NCI-H146 treated with DMSO at 0.1 percent for 48 hours (cell line): ENCODE data around the gene ACAA2.
"Not testable (repeated sequence)": the region's sequence is repeated elsewhere in the genome, so short reads cannot be mapped to it uniquely, and the experiment has no call there.

Source experiments
- DNase-seq: peaks from one replicate; lab custom pipeline; 2025; ENCODE audit not compliant: unreplicated experiment; lab: John Stamatoyannopoulos, UW

The ACAA2 gene

DNA sequence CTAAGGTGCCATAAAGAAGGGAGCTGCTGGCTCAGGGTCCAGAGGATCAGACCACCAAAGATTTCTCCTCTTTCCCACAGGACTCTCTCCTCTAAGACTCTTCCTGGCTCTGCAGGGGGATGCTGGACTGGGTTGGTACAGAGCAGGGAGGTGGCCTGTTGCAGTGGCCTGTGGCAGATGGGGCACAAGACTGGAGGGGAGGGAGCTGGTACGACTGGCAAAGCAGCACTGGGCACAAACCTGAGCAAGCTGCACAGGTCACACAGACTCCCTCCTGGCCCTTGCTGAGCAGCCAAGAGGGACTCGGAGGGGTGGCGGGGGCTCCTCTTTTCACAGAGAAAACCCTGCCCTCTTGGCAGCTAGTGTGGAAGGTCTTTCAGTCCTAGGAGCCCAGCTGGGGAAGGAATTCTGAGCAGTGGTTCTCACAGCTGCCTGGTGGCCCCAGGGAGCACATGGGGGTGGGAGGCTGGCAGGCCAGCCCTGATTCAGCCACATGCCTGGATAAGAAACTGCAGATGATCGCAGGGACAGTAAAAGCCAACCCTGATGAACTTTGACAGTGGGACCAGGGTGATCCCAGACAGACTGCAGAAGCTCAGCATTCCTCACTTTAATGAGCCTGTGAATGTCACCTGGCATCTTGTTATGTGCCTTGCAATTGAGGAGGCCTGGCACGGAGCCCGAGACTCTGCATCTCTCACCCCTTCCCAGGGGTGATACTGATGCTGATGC is 32.5 kb upstream of the ACAA2 start:
- DNase-seq = no peak

DNA sequence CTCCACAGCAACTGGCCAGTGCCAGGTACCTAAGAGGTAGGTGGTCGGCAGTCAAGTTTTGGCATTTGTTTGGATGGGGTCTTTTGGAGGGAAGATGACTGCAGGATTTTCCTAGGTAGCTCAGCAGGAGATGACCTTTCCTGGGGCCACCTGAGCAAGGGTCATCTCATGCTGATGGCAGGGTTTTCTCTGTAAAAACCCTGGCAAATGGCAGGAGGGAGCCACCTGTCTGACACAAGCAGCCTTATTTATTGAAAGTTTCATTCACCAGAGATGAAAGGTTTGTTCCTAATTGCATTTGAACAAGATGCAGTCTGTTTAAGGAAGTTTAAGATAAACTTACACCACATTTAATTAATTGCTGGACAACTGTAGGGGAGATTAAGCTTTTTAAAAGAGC is 31.6 kb upstream of the ACAA2 start:
- no peak for DNase-seq

DNA sequence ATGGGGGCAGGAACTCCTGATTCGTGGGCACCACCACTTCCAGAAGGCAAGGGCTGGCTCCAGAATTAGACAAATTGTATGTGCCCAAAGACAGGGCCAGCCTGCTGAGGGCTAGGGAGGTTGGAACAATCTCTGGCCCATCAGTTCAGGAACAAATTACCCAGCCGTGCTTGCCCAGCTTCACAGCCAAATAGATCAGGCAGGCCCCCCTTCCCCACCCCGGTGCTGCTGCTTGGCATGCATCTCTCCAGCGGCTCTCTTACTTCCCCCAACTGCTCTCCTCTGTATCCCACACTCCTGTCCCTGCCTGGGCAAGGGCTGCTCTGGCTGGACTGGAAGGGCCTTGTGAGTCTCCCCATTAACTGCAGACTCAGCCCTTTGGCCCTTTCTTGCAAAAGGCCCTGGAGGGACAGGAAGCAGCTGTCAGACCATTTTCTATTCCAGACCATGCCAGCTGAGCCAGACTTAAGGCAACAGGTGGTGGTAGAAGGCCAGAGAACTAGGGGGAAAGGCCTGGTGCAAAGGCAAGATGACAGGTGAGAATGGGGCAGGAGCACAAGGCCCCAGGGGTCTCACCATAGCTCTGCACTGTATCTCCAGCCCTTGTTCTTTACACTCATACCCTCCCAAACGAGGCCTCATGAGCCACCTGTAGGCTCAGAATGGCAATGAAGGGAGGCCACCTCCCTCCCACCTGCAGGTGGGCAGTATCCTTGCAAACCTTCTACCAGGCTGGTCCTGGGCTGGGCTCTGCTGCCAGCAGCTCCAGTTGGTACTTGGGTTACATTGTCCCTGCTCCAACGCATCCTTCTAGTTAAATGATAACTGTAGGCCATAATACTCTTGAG is 30.7 kb upstream of the ACAA2 start:
- DNase-seq = no peak

DNA sequence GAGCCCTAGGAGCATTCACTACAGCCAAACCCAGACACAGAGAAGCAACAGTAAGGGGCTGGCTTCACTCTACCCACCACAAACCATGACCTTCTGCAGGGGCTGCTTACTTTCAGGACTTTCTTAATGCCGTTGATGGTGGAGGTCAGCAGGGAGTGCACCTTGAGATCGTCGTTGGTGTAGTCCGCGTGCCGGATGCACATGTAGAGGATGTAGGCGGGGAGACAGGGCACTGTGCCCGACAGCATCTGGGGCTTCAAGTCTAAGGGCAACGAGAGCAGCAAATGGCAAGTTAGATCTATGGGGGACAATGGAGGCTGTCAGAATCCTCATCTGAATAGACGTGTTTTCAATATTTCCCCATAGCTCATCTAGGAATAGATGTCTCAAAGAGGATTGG is 29.8 kb upstream of the ACAA2 start:
- DNase-seq = no peak

DNA sequence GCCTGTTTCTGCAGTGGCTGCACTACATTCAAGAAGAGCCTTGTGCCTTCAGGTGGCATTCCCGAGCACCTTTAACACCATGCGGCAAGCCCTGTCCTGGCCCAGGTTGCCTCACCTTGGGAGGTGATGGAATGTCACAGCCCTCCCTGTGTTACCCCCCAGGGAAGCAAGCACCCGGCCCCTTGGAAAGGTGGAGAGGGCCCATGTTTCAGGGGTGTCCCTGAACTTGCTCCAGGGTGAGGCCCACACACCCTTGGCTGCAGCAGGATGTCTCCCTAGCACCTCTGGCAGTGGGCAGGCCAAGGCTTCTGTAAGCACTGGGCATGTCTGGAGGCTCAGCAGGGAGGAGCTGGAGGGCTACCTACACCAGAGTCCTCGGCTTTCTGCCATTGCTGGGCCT is 29.3 kb upstream of the ACAA2 start:
- DNase-seq = no peak

DNA sequence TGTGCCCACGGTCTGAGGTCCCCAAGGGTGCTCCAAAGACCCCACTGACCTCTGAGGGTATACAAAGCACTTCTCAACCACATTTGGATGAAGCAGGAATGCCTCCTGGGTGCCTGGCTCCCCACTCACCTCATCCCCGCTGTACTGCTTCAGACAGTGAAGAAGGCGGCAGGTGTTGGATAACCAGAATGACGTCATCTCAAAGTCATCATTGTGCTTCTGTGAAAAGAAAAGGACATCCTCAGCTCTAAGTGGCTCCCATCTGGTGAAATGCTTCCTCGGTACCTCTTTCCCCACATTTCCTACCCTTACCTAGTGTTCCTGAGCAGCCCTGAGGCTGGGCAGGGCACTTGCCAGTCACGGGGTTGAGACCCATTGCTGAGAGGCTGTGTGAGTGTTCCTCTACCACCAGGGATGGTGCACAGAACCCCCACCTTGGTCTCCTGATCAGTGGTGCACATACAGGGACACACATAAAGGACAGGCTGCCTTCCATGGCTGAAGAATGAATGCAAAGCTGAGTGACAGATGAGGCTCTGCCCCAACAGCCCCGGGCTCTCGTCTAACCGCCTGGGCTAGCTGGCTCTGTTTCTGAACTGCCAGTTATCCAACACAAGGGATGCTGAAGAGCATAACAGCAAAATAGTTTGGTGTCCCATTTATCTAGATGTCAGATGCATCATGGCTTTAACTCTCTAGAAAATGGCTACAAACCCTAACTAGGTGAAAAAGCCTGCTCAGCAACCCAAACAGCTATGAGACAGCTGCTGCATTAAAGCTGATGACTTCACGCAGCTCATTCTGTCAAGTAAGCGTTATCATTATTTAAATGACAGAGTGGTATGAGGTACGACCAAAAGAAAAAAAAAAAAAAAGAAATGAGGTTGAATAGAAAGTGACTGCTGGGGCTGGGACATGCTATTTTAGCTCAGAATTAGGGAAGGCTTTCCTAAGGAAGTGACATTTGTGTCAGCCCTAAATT is 28.2 kb upstream of the ACAA2 start:
- DNase-seq = no peak

DNA sequence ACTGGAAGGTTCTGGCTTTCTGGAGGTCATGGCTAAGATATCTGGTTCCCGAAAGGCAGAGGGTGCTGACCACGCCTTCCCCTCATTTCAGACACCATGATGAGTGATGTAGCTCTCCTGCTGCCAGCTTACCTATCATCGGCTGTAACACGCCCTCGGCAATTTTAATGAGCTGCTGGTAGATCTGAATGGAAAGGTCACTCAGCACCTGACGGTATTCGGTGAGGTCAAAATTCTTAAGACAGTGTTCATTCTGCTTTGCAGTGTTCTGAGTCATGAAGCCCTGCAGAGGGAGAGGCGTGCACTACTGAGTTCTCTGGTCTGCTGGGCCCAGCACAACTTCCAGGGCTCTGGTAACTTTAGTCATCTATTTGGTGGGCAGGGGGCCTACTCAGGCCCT is 25.7 kb upstream of the ACAA2 start:
- DNase-seq = no peak

DNA sequence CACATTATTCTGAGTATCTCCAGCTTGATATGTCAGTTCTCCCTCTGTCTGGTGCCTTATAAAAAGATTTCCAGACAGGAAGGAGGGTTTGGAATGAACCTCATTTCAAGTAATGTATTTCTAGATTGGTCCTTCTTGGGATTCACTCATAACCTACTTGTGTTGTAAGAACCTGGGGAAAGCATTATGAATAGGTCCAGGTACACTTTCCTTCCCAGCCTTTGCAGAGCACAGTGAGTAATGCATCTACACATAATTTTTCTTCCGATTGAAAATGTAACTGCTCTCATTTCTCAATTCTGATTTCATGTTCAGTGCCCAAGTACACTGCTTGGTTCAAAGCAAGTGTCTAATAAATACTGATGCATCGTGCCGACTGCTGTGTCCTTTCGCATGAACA is 25.0 kb upstream of the ACAA2 start:
- DNase-seq = no peak

DNA sequence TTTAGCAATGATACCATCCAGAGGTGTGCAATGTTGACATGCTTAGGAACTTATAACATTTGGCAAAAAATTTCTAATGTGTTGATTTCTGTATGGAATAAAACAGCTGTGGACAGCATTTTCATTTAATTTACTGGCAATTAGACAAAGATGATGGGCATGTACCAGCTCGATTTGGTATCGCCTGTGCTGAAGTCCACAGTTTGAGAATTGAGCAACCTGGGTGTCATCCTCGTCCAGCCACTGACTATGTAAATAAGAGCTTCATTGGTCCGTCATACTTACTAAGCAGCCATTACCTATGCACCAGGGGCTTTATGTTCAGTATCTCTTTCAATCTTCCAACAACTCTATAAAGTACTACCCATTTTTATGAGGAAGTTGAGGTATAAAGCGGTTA is 24.6 kb upstream of the ACAA2 start:
- no peak for DNase-seq

DNA sequence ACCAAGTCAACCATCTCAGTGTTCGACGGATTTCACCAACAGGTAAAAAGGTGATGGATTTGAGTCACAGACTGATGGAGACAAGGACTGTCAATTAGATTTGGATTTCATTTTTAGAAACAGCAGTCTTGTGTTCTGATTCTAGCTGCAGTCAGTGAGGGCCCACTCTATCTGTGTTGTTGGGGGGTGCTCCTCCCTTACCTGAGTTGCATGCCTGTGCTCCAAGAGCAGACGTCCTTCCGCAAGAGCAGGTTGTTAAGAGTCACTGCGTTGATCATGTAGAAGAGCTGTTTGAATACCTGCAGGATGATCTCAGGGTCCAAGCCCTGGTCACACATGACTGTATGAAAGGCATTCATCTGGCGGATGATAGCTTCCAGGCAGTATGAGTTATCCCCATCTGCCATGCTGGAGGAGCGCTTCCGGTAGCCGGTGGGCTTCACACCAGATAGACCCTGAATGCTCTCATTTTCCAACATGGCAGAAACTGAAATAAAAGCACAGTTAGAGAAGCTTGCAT is 24.0 kb upstream of the ACAA2 start:
- not testable (repeated sequence) for DNase-seq

DNA sequence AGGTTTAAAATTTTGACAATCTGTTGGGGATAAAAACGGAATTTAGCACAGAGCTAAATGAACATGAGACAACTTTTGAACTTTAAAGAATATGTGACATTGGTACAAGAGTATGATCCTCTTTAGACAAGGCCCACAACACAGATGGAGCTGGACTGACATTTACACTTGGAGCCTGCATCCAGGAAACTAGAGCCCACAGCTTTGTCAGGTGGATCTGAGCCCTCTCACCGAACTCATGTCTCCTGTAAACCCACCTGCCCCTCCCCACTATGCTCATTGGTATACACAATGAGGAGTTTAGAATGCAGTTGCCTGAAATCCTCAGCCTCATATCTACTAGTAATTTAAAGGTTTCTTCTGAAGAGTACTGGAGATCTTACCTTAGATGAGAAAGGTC is 22.1 kb upstream of the ACAA2 start:
- DNase-seq = no peak

DNA sequence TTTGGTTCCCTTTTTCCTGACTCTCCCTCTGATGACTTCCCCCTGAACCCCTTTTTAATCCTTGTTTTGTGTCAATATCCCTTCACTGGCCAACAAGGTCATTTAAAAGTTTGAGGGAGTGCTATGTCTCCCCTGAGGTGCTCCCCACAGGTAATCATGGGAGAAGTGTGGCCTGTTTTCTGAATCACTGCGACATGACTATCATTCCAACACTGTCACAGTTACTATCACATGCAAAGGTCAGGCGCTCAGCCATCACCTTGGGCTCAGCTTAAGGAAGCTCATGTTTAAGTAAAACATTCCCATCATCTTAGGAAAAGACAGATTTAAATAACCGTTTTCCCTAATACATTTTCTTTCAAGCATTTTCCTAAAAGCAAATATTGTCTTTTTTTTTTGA is 20.9 kb upstream of the ACAA2 start:
- DNase-seq = no peak

DNA sequence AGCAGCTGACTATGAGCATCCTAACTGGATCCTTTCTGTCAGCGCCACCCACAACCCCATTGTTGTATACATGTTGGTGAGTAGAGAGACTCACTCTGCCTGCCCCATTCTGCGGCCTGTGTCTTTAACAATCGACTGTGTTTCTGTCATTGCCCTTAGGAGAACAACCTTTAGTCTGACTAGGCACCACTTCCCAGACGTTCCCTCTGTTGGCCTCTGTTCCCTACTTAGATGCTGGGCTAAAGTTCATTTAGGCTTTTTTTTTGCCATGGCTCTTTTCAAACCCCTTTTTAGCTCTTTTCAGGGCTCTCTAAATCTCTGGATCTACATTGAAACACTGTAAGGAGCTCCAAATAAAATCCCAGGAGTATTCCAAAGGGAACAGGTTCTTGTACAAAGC is 20.5 kb upstream of the ACAA2 start:
- DNase-seq = no peak

DNA sequence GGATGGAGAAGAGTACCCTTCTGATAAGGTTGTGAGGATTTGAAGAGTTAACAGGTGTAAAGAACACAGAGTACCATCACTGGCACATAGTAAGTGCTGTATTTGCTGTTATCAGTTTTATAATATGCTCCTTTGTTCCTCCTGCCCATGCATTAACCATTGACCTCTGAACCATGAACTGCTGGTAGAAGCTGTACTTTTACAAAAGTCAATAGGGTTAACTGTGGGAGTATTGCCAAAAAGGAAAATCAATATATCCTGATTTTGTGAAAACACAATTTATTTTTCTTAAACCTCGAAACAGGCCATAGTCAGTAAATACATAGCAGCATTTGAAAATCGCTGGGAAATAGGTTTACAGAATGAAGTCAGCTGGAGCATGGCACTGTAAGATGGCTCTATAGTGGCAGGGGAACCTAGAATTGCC is 18.9 kb upstream of the ACAA2 start:
- DNase-seq = no peak

DNA sequence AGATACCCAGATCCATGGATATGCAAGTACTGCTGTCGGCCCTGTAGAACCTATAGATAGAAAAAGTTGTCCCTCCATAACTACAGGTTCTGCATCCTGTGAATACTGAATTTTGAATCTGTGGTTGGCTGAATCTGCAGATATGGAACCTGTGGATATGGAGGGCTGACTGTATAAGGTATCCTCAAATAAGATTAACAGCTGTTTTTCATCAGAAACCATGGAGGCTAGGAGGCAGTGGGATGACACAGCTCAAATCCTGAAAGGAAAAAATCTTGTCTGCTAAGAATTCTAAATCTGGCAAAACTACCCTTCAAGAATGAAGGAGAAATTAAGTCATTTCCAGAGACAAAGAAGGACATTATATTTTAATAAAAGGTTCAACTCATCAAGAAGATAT is 14.7 kb upstream of the ACAA2 start:
- no peak for DNase-seq

DNA sequence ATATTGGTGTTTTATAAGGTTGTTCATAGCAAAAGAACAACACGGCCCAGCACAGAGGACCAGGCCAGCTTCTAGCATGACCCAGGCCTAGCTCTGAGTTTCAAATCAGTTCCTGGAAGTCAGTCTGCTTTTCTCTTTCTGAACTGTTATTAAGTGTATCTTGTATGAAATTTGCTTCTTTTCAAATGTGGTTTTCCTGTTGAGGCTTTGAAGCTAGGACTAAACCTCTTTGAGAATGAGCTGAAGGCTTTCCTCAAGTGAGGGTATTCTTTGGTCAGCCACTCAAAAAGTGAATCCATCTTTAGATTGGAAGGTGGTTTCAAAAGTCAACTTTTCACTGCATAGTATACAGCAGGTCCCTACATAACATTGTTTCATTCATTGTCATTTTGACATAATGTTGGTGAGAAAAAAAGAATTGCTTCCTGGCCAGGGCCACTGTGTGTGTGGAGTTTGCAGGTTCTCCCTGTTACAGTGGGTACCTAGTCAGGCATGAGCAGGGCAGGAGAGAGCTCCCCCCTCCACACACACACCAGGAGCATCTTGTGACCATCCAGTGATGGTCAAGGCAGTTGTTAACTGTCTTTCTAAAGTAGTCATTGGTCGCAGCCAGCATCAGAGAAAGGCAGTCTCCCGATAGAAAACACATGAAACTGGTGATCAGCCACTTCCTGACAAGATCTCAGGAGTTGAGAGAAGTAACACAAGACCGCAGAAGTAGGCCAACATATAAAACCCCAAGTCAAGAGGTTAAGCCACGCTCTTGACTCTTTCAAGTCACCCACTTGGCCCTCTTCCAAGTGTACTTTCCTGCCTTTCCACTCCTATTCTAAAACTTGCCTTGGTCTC is 6.7 kb upstream of the ACAA2 start:
- DNase-seq = no peak

DNA sequence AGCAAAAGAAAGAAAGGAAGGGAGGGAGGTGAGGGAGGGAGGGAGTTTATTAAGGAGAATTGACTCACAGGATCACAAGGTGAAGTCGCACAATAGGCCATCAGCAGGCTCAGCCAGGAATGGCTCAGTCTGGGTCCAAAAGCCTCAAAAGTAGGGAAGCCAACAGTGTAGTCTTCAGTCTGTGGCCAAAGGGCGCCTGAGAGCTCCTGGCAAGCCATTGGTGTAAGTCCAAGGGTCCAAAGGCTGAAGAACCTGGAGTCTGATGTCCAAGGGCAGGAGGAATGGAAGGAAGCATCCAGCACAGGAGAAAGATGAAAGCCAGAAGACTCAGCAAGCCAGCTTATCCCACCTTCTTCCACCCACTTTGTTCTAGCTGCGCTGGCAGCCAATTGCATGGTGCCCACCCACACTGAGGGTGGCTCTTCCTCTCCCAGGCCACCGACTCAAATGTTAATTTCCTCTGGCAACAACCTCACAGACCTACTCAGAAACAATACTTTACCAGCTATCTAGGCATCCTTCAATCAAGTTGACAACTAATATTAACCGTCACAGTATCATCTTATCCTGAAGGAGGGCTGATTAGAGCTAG is 5.8 kb upstream of the ACAA2 start:
- DNase-seq = no peak

DNA sequence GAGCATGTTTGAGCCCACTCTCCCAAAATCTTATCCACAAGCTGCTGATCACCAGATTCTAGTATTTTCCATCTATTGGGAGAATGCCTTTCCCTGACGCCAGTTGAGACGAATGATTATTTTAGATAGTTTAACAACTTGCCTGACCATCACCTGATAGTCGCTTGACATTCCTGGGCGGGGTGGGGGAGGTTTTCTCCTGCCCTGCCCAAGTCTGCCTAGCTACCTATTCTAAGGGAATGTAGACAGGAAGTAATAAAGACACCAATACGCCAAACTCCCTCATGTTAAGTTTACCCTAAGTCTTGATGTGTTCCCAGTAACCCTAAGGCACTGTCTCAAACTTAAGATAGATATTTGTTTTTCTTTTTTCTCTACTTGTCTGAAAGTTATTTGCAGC is 4.6 kb upstream of the ACAA2 start:
- DNase-seq = no peak

DNA sequence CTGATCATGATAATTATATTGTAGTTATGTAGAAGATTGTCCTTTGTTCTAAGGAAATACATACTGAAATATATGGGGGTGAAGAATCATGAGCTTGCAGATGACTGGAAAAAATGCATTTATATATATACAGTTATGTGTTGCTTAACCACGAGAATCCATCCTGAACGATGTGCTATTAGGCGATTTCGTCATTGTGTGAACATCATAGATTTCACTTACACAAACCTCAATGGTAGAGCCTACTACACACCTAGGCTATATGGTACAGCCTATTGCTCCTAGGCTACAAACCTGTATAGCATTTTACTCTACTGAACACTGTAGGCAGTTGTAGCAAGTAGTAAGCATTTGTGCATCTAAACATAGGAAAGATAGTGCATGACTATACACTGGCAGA is 2.6 kb upstream of the ACAA2 start:
- DNase-seq = no peak

DNA sequence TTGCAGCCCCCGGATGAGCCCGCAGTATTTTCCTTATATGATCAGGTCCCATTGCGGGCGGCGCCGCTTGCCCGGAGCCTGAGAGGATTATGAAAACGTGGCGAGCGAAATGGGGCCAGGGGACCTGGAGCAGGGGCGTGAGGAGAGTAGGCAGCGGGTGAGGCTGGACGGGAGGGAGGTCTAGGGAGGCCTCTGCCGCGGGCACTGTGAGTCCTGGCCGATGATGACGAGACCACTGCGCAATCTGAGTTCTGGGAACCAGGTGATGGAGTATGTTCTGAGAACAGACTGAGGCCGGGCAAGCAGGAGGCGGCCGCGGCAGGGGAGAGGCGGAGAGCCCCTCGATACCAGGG is 790 bp upstream of the ACAA2 start:
- DNase-seq = peak; percentile 83
